HG02884 (cell line): ENCODE measurements around the gene SCNN1A.
"Not testable (repeated sequence)": the region's sequence is repeated elsewhere in the genome, so short reads cannot be mapped to it uniquely, and the experiment has no call there.

ENCODE experiments used
- ATAC-seq: cut with Tn5 transposase; IDR thresholded peaks from one replicate; pipeline ENCODE4 v1.9.1; 2021; ENCODE audit warnings: mild to moderate bottlenecking, moderate library complexity; ENCODE audit not compliant: unreplicated experiment

The SCNN1A gene

GRCh38 chr12:6351622-6352021 is 23.7 kb downstream of the SCNN1A start:
- ATAC-seq: no peak

GRCh38 chr12:6347367-6348338 is 27.7 kb downstream of the SCNN1A start:
- no peak for ATAC-seq

GRCh38 chr12:6346942-6347341 is 28.4 kb downstream of the SCNN1A start:
- ATAC-seq: no peak

- no peak for ATAC-seq
Measured at GRCh38 chr12:6346235-6346832, 29.0 kb downstream of the SCNN1A start.

- no peak for ATAC-seq
Measured at GRCh38 chr12:6345319-6346091, 29.9 kb downstream of the SCNN1A start.

- ATAC-seq: not testable (repeated sequence)
Measured at GRCh38 chr12:6344101-6344660, 31.2 kb downstream of the SCNN1A start.

- ATAC-seq: no peak
Measured at GRCh38 chr12:6343518-6343917, 31.8 kb downstream of the SCNN1A start.

- no peak for ATAC-seq
Measured at GRCh38 chr12:6342140-6342889, 33.0 kb downstream of the SCNN1A start.

- ATAC-seq: no peak
Measured at GRCh38 chr12:6341417-6342139, 33.8 kb downstream of the SCNN1A start, which contains the start of gene TNFRSF1A. Gene TNFRSF1A (minus strand): TSS chr12:6342076. CDS start chr12:6341814, 262 bp downstream.

- no peak for ATAC-seq
Measured at GRCh38 chr12:6340745-6341416, 34.5 kb downstream of the SCNN1A start.

- ATAC-seq: no peak
Measured at GRCh38 chr12:6340032-6340638, 35.2 kb downstream of the SCNN1A start.

GRCh38 chr12:6338955-6339354 is 36.4 kb downstream of the SCNN1A start:
- no peak for ATAC-seq

- ATAC-seq: not testable (repeated sequence)
Measured at GRCh38 chr12:6338536-6338935, 36.8 kb downstream of the SCNN1A start.

- ATAC-seq: no peak
Measured at GRCh38 chr12:6337958-6338433, 37.4 kb downstream of the SCNN1A start.

- no peak for ATAC-seq
Measured at GRCh38 chr12:6336889-6337853, 38.2 kb downstream of the SCNN1A start.

GRCh38 chr12:6336079-6336888 is 39.1 kb downstream of the SCNN1A start:
- ATAC-seq: no peak
